ENCODE measurements around the gene ZMIZ1.

DNA sequence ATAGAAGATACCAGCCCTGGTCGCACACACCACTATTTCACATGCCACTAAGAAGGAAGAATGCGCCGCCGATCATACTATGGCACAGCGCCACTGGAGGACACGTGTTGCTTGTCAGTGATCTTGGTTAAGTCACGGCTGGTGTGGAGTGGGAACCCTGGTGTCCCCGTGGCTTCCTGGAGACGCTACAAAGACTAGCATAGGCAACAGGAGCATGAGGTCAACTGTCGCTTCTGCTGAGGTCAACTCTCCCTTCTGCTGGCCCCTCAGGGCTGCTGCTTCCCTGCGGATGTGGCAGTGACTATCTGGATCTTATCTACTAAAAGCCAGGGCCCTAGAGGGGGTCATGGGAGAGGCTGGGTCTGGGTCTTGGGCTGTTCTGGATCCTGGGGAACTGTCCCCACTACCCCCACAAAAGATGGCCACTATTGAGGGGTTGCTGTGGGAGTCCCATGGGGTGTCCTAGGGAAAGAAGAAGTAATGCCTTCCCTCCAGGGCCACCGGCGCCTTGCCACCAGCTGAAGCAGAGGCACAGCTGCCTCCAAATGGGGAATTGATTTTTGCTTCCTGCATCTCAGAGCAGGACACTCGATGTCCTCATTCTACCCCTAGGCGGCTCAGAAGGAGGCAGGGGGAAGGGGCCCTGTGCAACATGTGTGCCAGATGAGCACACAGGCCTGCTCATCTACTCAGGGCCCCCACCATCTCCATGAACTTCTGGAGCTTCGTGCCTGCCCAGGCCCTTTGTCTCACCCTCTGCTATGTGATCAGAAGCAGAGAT lies 201.9 kb downstream of the ZMIZ1 start:
- no peak for TF ChIP-seq CTCF (IDR thresholded peaks at IDR 0.05)
- no peak for TF ChIP-seq POLR2A (IDR thresholded peaks at IDR 0.05)

Measured in lower leg skin (tissue), 3 donors.